MCF 10A (cell line): ENCODE data around the gene CAMK4. TPM values are rescaled to one million over a fixed set of nuclear protein-coding genes. Genes with fewer than 3 reads are reported as not detected.

ENCODE experiments used
- BruUV-seq: library from RNA; stranded (reverse); fragments of 400-500 nt; replicated peaks from 2 replicates; lab custom pipeline; 2021; lab: Mats Ljungman, UMichigan
- CTCF ChIA-PET: fragments of 300-600 bp; sonication (Branson Sonifier 250); formaldehyde crosslinking; extraction: SDS; loops from one replicate; lab custom pipeline; 2021; ENCODE audit warnings: antibody characterized with exemption, inconsistent platforms; lab: Yijun Ruan, JAX
- POLR2A ChIA-PET: fragments of 300-600, 350-650 bp; sonication (Branson Sonifier 250); formaldehyde crosslinking; extraction: SDS; loops from one replicate; lab custom pipeline; 2020; ENCODE audit warnings: antibody characterized with exemption, inconsistent platforms; lab: Yijun Ruan, JAX
- DNase-seq: peaks from one replicate; pipeline ENCODE4 v3.0.0-alpha.2; 2018; ENCODE audit not compliant: unreplicated experiment
- H3K27ac Mint-ChIP-seq: one replicate; pipeline ENCODE4 v1.8.0; 2022; ENCODE audit warnings: mild to moderate bottlenecking, low read depth, mixed read lengths; ENCODE audit not compliant: unreplicated experiment
- H3K27me3 Mint-ChIP-seq: one replicate; pipeline ENCODE4 v1.8.0; 2022; ENCODE audit warnings: mixed read lengths; ENCODE audit not compliant: insufficient read depth, unreplicated experiment
- H3K36me3 Mint-ChIP-seq: one replicate; pipeline ENCODE4 v1.8.0; 2022; ENCODE audit warnings: mild to moderate bottlenecking, moderate library complexity, mixed read lengths; ENCODE audit not compliant: insufficient read depth, unreplicated experiment
- H3K4me1 Mint-ChIP-seq: one replicate; pipeline ENCODE4 v1.8.0; 2022; ENCODE audit warnings: mixed read lengths; ENCODE audit not compliant: insufficient read depth, unreplicated experiment
- H3K4me3 Mint-ChIP-seq: one replicate; pipeline ENCODE4 v1.8.0; 2022; ENCODE audit warnings: mild to moderate bottlenecking, moderate library complexity, mixed read lengths; ENCODE audit not compliant: unreplicated experiment
- H3K9me3 Mint-ChIP-seq: one replicate; pipeline ENCODE4 v1.8.0; 2022; ENCODE audit warnings: mixed read lengths; ENCODE audit not compliant: unreplicated experiment
- CTCF ChIP-seq: fragments of 200-600 bp; IDR thresholded peaks from one replicate; pipeline ENCODE4 v1.8.0; 2022; ENCODE audit warnings: antibody characterized with exemption, mild to moderate bottlenecking; ENCODE audit not compliant: unreplicated experiment
- intact Hi-C: fragments of 100-400 bp; cut with micrococcal nuclease; formaldehyde crosslinking; loops from 2 replicates; pipeline ENCODE4 v1.14.1; 2022
- total RNA-seq: library from RNA; stranded (reverse); gene quantifications from 2 replicates; pipeline ENCODE4 v1.2.3, GENCODE V29; 2022

CAMK4 gene
- total RNA-seq, 1 experiment from 2014 or later, result 0.21 TPM

GRCh38 chr5:111387361-111387760 is 163.2 kb downstream of the CAMK4 start:
- Mint-ChIP-seq H3K4me1 (no peaks in the 10 kb centered on the region), H3K4me3 (no peak overlapping the region), H3K27ac (no peak overlapping the region), H3K9me3 (no peaks in the 10 kb centered on the region), H3K36me3 (no peaks in the 10 kb centered on the region), H3K27me3 (no peaks in the 10 kb centered on the region)
- no peak for DNase-seq
- intact Hi-C loops, result no loop called here
- no TSS peak for BruUV-seq
- POLR2A ChIA-PET, result no interaction called here
- no peak for TF ChIP-seq CTCF
- CTCF ChIA-PET, result interaction anchor here (0.6 to 1.4 kb wide), 3 partner anchors 14 to 52 kb away, joined by 3 read pairs; no protein-coding TSS in a partner anchor

- peaks cover 7% of the 10 kb centered on the region for H3K4me1 Mint-ChIP-seq
- ChIA-PET POLR2A (interaction anchor here (0.9 to 1.1 kb wide), 3 partner anchors 9 to 122 kb away, joined by 3 read pairs; partner anchors contain the start of gene STARD4), CTCF (interaction anchor here (0.6 to 1.0 kb wide), 5 partner anchors 10 to 1206 kb away, joined by 3 read pairs; no protein-coding TSS in a partner anchor)
- intact Hi-C loops, result no loop called here
- H3K4me3 Mint-ChIP-seq, result no peak overlapping the region
- H3K36me3 Mint-ChIP-seq, result no peaks in the 10 kb centered on the region
- no TSS peak for BruUV-seq
- TF ChIP-seq CTCF, result no peak
- no peaks in the 10 kb centered on the region for H3K27me3 Mint-ChIP-seq
- DNase-seq, result peak; percentile 20
- H3K9me3 Mint-ChIP-seq, result no peaks in the 10 kb centered on the region
- H3K27ac Mint-ChIP-seq, result no peak overlapping the region
Measured at GRCh38 chr5:111389390-111390082, 165.4 kb downstream of the CAMK4 start.

GRCh38 chr5:111392181-111392580 is 168.0 kb downstream of the CAMK4 start:
- TF ChIP-seq CTCF, result no peak
- peaks cover 7% of the 10 kb centered on the region for H3K4me1 Mint-ChIP-seq
- H3K36me3 Mint-ChIP-seq, result no peaks in the 10 kb centered on the region
- no peak for DNase-seq
- no peaks in the 10 kb centered on the region for H3K9me3 Mint-ChIP-seq
- no TSS peak for BruUV-seq
- H3K4me3 Mint-ChIP-seq, result no peak overlapping the region
- CTCF ChIA-PET, result interaction anchor here (0.6 kb wide), 1 partner anchor 140 kb away, joined by 3 read pairs; no protein-coding TSS in a partner anchor
- POLR2A ChIA-PET, result no interaction called here
- H3K27me3 Mint-ChIP-seq, result no peaks in the 10 kb centered on the region
- no peak overlapping the region for H3K27ac Mint-ChIP-seq
- intact Hi-C loops, result no loop called here

- intact Hi-C loops, result loop anchor here (2.0 kb wide), 1 partner anchor 28 kb away; no protein-coding TSS in a partner anchor
- ChIA-PET POLR2A (interaction anchor here (1.1 kb wide), 1 partner anchor 117 kb away, joined by 3 read pairs; no protein-coding TSS in a partner anchor), CTCF (interaction anchor here (0.7 kb wide), 1 partner anchor 115 kb away, joined by 3 read pairs; no protein-coding TSS in a partner anchor)
- peaks cover 7% of the 10 kb centered on the region for H3K4me1 Mint-ChIP-seq
- no TSS peak for BruUV-seq
- H3K27ac Mint-ChIP-seq, result no peak overlapping the region
- no peak for TF ChIP-seq CTCF
- no peak overlapping the region for H3K4me3 Mint-ChIP-seq
- H3K9me3 Mint-ChIP-seq, result no peaks in the 10 kb centered on the region
- no peaks in the 10 kb centered on the region for H3K36me3 Mint-ChIP-seq
- peak; percentile 61 for DNase-seq
- no peaks in the 10 kb centered on the region for H3K27me3 Mint-ChIP-seq
Measured at GRCh38 chr5:111394586-111394985, 170.4 kb downstream of the CAMK4 start.
